Thymus (tissue), 11 donors: Measurements from ENCODE around the gene STBD1. TPM values are rescaled to one million over a fixed set of nuclear protein-coding genes. Genes with fewer than 3 reads are reported as not detected.

ENCODE experiments used
- DNase-seq, 9 donors: peaks; one replicate each; pipeline ENCODE4 v3.0.0-alpha.2; 2013; ENCODE audit warnings: low spot score in 9 of 9, low read depth in 6 of 9, missing footprints in 1 of 9
- H3K27ac ChIP-seq, 2 donors: one replicate each; pipeline ENCODE4 v1.5.1; 2013; ENCODE audit warnings: control low read depth in 1 of 2, low read depth in 1 of 2, low read length in 1 of 2, mild to moderate bottlenecking in 1 of 2, moderate library complexity in 1 of 2
- H3K27me3 ChIP-seq, 2 donors: one replicate each; pipeline ENCODE4 v1.5.1; 2013; ENCODE audit warnings: low read length in 1 of 2; ENCODE audit not compliant: control insufficient read depth in 2 of 2, insufficient read depth in 1 of 2
- H3K36me3 ChIP-seq, 2 donors: one replicate each; pipeline ENCODE4 v1.5.1; 2013; ENCODE audit warnings: low read length in 1 of 2, mild to moderate bottlenecking in 1 of 2, moderate library complexity in 1 of 2; ENCODE audit not compliant: control insufficient read depth in 2 of 2, insufficient read depth in 2 of 2
- H3K4me1 ChIP-seq, 2 donors: one replicate each; pipeline ENCODE4 v1.5.1; 2013; ENCODE audit warnings: low read length in 2 of 2; ENCODE audit not compliant: control insufficient read depth in 2 of 2, insufficient read depth in 2 of 2
- H3K4me3 ChIP-seq, 2 donors: one replicate each; pipeline ENCODE4 v1.5.1; 2013; ENCODE audit warnings: low read length in 2 of 2, control low read depth in 1 of 2, mild to moderate bottlenecking in 1 of 2
- H3K9me3 ChIP-seq, 2 donors: one replicate each; pipeline ENCODE4 v1.5.1; 2013; ENCODE audit warnings: low read length in 1 of 2, mild to moderate bottlenecking in 1 of 2; ENCODE audit not compliant: control insufficient read depth in 2 of 2, insufficient read depth in 1 of 2
- WGBS: extraction: QIAGEN DNeasy Blood & Tissue Kit; methylation state at CpG from one replicate; pipeline ENCODE4 v1.1.7; 2013; 5-methylcytosine and 5-hydroxymethylcytosine counted together
- polyA plus RNA-seq: library from polyadenylated mRNA; stranded (reverse); fragments of 200-250 nt; gene quantifications from one replicate; pipeline ENCODE4 v1.2.3, GENCODE V29; 2013
- total RNA-seq: library from RNA; stranded (reverse); fragments of 120-200 nt; gene quantifications from one replicate; pipeline ENCODE4 v1.2.4, GENCODE V29; 2013
- donor health status: healthy.

STBD1 gene
- total and polyA plus RNA-seq, 2 donors: 0.33 to 1.1 TPM

GRCh38 chr4:76309939-76310550, 3.5 kb downstream of the STBD1 start:
- no peak overlapping the region for H3K4me3 ChIP-seq
- no peaks in the 10 kb centered on the region for H3K36me3 ChIP-seq
- no peak overlapping the region for H3K27ac ChIP-seq
- no peak for DNase-seq
- H3K4me1 ChIP-seq: peaks cover 11 to 15% of the 10 kb centered on the region in 2 donors
- 98% methylated on average over 3 of the region's 3 CpGs for WGBS
- no peaks in the 10 kb centered on the region for H3K9me3 ChIP-seq
- H3K27me3 ChIP-seq: peaks cover 0 to 28% of the 10 kb centered on the region in 2 donors

GRCh38 chr4:76310683-76311082, 4.2 kb downstream of the STBD1 start:
- Histone ChIP-seq H3K27me3 (peaks cover 0 to 23% of the 10 kb centered on the region in 2 donors), H3K4me3 (no peak overlapping the region), H3K36me3 (no peaks in the 10 kb centered on the region), H3K9me3 (no peaks in the 10 kb centered on the region), H3K27ac (no peak overlapping the region), H3K4me1 (peaks cover 6 to 9% of the 10 kb centered on the region in 2 donors)
- 97% methylated on average over 4 of the region's 4 CpGs for WGBS
- DNase-seq: no peak

GRCh38 chr4:76311896-76312331, 5.4 kb downstream of the STBD1 start:
- H3K4me1 ChIP-seq: peaks cover 2 to 3% of the 10 kb centered on the region in 2 donors
- no peak for DNase-seq
- no peaks in the 10 kb centered on the region for H3K36me3 ChIP-seq
- H3K27me3 ChIP-seq: peaks cover 0 to 11% of the 10 kb centered on the region in 2 donors
- no peak overlapping the region for H3K27ac ChIP-seq
- 94% methylated on average over 1 of the region's 1 CpG for WGBS
- no peaks in the 10 kb centered on the region for H3K9me3 ChIP-seq
- H3K4me3 ChIP-seq: no peak overlapping the region

- Histone ChIP-seq H3K36me3 (no peaks in the 10 kb centered on the region), H3K9me3 (no peaks in the 10 kb centered on the region), H3K4me3 (no peak overlapping the region), H3K4me1 (no peaks in the 10 kb centered on the region), H3K27me3 (peaks cover 0 to 5% of the 10 kb centered on the region in 2 donors), H3K27ac (no peak overlapping the region)
- DNase-seq: no peak
- WGBS: 44% methylated on average over 1 of the region's 1 CpG
These were observed 5.9 kb downstream of the STBD1 start for GRCh38 chr4:76312457-76312856.

GRCh38 chr4:76313547-76313946, 7.0 kb downstream of the STBD1 start:
- Histone ChIP-seq H3K4me3 (no peak overlapping the region), H3K36me3 (no peaks in the 10 kb centered on the region), H3K27me3 (no peaks in the 10 kb centered on the region), H3K27ac (no peak overlapping the region), H3K4me1 (no peaks in the 10 kb centered on the region), H3K9me3 (no peaks in the 10 kb centered on the region)
- WGBS: 95% methylated on average over 2 of the region's 2 CpGs
- DNase-seq: no peak

GRCh38 chr4:76315267-76315918, 8.9 kb downstream of the STBD1 start:
- Histone ChIP-seq H3K27ac (no peak overlapping the region), H3K9me3 (no peaks in the 10 kb centered on the region), H3K4me3 (no peak overlapping the region), H3K36me3 (no peaks in the 10 kb centered on the region), H3K27me3 (no peaks in the 10 kb centered on the region), H3K4me1 (no peaks in the 10 kb centered on the region)
- 97% methylated on average over 7 of the region's 7 CpGs for WGBS
- no peak for DNase-seq

GRCh38 chr4:76316131-76316530, 9.6 kb downstream of the STBD1 start:
- Histone ChIP-seq H3K4me1 (no peaks in the 10 kb centered on the region), H3K36me3 (no peaks in the 10 kb centered on the region), H3K9me3 (no peaks in the 10 kb centered on the region), H3K4me3 (no peak overlapping the region), H3K27ac (no peak overlapping the region), H3K27me3 (no peaks in the 10 kb centered on the region)
- 90% methylated on average over 1 of the region's 1 CpG for WGBS
- no peak for DNase-seq

GRCh38 chr4:76322236-76322635, 15.7 kb downstream of the STBD1 start:
- Histone ChIP-seq H3K9me3 (no peaks in the 10 kb centered on the region), H3K4me1 (no peaks in the 10 kb centered on the region), H3K27ac (no peak overlapping the region), H3K36me3 (no peaks in the 10 kb centered on the region), H3K27me3 (no peaks in the 10 kb centered on the region), H3K4me3 (no peak overlapping the region)
- WGBS: 95% methylated on average over 3 of the region's 3 CpGs
- no peak for DNase-seq

- Histone ChIP-seq H3K27me3 (no peaks in the 10 kb centered on the region), H3K27ac (no peak overlapping the region), H3K4me1 (no peaks in the 10 kb centered on the region), H3K36me3 (no peaks in the 10 kb centered on the region), H3K9me3 (peaks cover 0 to 3% of the 10 kb centered on the region in 2 donors), H3K4me3 (no peak overlapping the region)
- DNase-seq: no peak
These were observed 18.5 kb downstream of the STBD1 start for GRCh38 chr4:76325072-76325471.
